ENCODE data around the gene ZPR1.

DNA sequence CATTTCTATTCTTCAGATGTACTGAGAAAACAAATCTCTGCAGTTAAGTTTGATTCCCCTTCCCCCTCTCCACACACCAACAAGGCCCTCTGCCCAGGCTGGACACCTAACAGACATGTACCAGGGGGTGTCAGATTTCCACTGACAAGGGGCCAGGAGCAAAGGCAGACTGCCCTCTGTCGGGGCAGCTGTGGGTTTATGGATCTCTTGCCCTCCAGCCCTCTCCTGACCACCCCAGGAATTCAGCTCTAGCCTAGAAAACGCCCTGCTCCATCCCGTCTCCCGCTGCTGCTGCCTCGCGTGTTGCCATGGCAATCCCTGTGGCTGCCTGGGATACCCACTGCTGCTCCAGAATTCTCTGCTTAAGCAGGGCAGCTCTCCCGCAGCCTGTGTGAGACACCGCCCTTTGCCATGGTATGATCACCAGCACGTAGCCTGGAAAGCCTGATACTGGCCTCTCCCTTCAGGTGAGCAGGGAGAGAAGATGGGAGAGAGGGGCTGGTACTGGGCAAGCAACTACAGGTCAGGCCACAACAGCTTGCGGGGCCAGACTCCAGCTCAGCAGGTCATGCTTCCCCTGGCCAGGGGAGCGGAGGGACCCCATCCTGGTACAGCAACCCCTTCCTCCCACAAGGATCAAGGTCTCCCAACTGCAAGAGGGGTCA, 56.6 kb downstream of the ZPR1 start:
- TF ChIP-seq, protein P1, sequence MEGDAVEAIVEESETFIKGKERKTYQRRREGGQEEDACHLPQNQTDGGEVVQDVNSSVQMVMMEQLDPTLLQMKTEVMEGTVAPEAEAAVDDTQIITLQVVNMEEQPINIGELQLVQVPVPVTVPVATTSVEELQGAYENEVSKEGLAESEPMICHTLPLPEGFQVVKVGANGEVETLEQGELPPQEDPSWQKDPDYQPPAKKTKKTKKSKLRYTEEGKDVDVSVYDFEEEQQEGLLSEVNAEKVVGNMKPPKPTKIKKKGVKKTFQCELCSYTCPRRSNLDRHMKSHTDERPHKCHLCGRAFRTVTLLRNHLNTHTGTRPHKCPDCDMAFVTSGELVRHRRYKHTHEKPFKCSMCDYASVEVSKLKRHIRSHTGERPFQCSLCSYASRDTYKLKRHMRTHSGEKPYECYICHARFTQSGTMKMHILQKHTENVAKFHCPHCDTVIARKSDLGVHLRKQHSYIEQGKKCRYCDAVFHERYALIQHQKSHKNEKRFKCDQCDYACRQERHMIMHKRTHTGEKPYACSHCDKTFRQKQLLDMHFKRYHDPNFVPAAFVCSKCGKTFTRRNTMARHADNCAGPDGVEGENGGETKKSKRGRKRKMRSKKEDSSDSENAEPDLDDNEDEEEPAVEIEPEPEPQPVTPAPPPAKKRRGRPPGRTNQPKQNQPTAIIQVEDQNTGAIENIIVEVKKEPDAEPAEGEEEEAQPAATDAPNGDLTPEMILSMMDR (IDR thresholded peaks at IDR 0.05; ENCODE audit: insufficient read depth, low read length, poor library complexity, severe bottlenecking), result no peak
- no peak for TF ChIP-seq EZH2phosphoT487 (conservative IDR thresholded peaks at IDR 0.05; ENCODE audit: low read length)

Measured in SU-DHL-6 (cell line).